IPS-18a (cell line): ENCODE results near the gene SAA4.
"Not testable (repeated sequence)": the region's sequence is repeated elsewhere in the genome, so short reads cannot be mapped to it uniquely, and the experiment has no call there.

ENCODE experiments used
- H3K27ac ChIP-seq: one replicate; pipeline ENCODE4 v1.5.1; 2013; ENCODE audit warnings: low read length
- H3K27me3 ChIP-seq: one replicate; pipeline ENCODE4 v1.6.1; 2013; ENCODE audit warnings: mild to moderate bottlenecking, low read length; ENCODE audit not compliant: control insufficient read depth, insufficient read depth
- H3K36me3 ChIP-seq: one replicate; pipeline ENCODE4 v1.6.1; 2013; ENCODE audit warnings: low read depth, low read length; ENCODE audit not compliant: control insufficient read depth
- H3K4me1 ChIP-seq: one replicate; pipeline ENCODE4 v1.6.1; 2013; ENCODE audit warnings: low read depth, low read length; ENCODE audit not compliant: control insufficient read depth
- H3K4me3 ChIP-seq: one replicate; pipeline ENCODE4 v1.5.1; 2013; ENCODE audit warnings: low read length
- H3K9ac ChIP-seq: one replicate; pipeline ENCODE4 v1.6.1; 2013; ENCODE audit warnings: mild to moderate bottlenecking, low read length, moderate library complexity
- H3K9me3 ChIP-seq: one replicate; pipeline ENCODE4 v1.6.1; 2013; ENCODE audit warnings: low read depth, low read length; ENCODE audit not compliant: control insufficient read depth

SAA4 gene, protein sequence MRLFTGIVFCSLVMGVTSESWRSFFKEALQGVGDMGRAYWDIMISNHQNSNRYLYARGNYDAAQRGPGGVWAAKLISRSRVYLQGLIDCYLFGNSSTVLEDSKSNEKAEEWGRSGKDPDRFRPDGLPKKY

GRCh38 chr11:18236664-18237356 is at the start of gene SAA4:
TSS of gene SAA4 (minus strand) at chr11:18236802. CDS start at chr11:18235926, 876 bp downstream.
- Histone ChIP-seq H3K27me3 (no peaks in the 10 kb centered on the region), H3K4me3 (no peak within 1 kb of the TSS), H3K9ac (no peak within 1 kb of the TSS), H3K36me3 (no peaks in the 10 kb centered on the region), H3K27ac (no peak within 1 kb of the TSS), H3K4me1 (no peaks in the 10 kb centered on the region), H3K9me3 (peaks cover 2% of the 10 kb centered on the region)

- no peak overlapping the region for H3K27ac ChIP-seq
- H3K27me3 ChIP-seq: no peaks in the 10 kb centered on the region
- peaks cover 62% of the 10 kb centered on the region for H3K36me3 ChIP-seq
- no peaks in the 10 kb centered on the region for H3K9me3 ChIP-seq
- no peak overlapping the region for H3K9ac ChIP-seq
- H3K4me3 ChIP-seq: no peak overlapping the region
- H3K4me1 ChIP-seq: no peaks in the 10 kb centered on the region
These were observed 49.2 kb upstream of the SAA4 start for GRCh38 chr11:18285841-18286240.

- peaks cover 52% of the 10 kb centered on the region for H3K36me3 ChIP-seq
- no peaks in the 10 kb centered on the region for H3K4me1 ChIP-seq
- no peaks in the 10 kb centered on the region for H3K27me3 ChIP-seq
- H3K9me3 ChIP-seq: no peaks in the 10 kb centered on the region
- no peak overlapping the region for H3K27ac ChIP-seq
- no peak overlapping the region for H3K4me3 ChIP-seq
- H3K9ac ChIP-seq: no peak overlapping the region
These were observed 46.0 kb upstream of the SAA4 start for GRCh38 chr11:18282626-18283025.

- no peak overlapping the region for H3K4me3 ChIP-seq
- no peaks in the 10 kb centered on the region for H3K9me3 ChIP-seq
- no peak overlapping the region for H3K9ac ChIP-seq
- H3K36me3 ChIP-seq: peaks cover 33% of the 10 kb centered on the region
- H3K27me3 ChIP-seq: no peaks in the 10 kb centered on the region
- H3K4me1 ChIP-seq: no peaks in the 10 kb centered on the region
- no peak overlapping the region for H3K27ac ChIP-seq
These were observed 43.9 kb upstream of the SAA4 start for GRCh38 chr11:18280438-18281045.

GRCh38 chr11:18277565-18278271 is 41.1 kb upstream of the SAA4 start:
- Histone ChIP-seq H3K27ac (no peak overlapping the region), H3K4me3 (no peak overlapping the region), H3K9me3 (no peaks in the 10 kb centered on the region), H3K9ac (no peak overlapping the region), H3K36me3 (peaks cover 17% of the 10 kb centered on the region), H3K27me3 (no peaks in the 10 kb centered on the region), H3K4me1 (no peaks in the 10 kb centered on the region)

GRCh38 chr11:18271206-18271605 is 34.6 kb upstream of the SAA4 start:
- H3K9ac ChIP-seq: no peak overlapping the region
- H3K27ac ChIP-seq: no peak overlapping the region
- no peak overlapping the region for H3K4me3 ChIP-seq
- H3K27me3 ChIP-seq: no peaks in the 10 kb centered on the region
- no peaks in the 10 kb centered on the region for H3K9me3 ChIP-seq
- H3K36me3 ChIP-seq: no peaks in the 10 kb centered on the region
- no peaks in the 10 kb centered on the region for H3K4me1 ChIP-seq

GRCh38 chr11:18270102-18270501 is 33.5 kb upstream of the SAA4 start:
- Histone ChIP-seq H3K36me3 (no peaks in the 10 kb centered on the region), H3K27me3 (no peaks in the 10 kb centered on the region), H3K9me3 (no peaks in the 10 kb centered on the region), H3K9ac (no peak overlapping the region), H3K4me1 (no peaks in the 10 kb centered on the region), H3K27ac (no peak overlapping the region), H3K4me3 (no peak overlapping the region)

- H3K9me3 ChIP-seq, H3K27ac ChIP-seq, H3K4me3 ChIP-seq, H3K36me3 ChIP-seq, H3K27me3 ChIP-seq, H3K9ac ChIP-seq, H3K4me1 ChIP-seq: not testable (repeated sequence)
These were observed 32.6 kb upstream of the SAA4 start for GRCh38 chr11:18269252-18269651.

DNA sequence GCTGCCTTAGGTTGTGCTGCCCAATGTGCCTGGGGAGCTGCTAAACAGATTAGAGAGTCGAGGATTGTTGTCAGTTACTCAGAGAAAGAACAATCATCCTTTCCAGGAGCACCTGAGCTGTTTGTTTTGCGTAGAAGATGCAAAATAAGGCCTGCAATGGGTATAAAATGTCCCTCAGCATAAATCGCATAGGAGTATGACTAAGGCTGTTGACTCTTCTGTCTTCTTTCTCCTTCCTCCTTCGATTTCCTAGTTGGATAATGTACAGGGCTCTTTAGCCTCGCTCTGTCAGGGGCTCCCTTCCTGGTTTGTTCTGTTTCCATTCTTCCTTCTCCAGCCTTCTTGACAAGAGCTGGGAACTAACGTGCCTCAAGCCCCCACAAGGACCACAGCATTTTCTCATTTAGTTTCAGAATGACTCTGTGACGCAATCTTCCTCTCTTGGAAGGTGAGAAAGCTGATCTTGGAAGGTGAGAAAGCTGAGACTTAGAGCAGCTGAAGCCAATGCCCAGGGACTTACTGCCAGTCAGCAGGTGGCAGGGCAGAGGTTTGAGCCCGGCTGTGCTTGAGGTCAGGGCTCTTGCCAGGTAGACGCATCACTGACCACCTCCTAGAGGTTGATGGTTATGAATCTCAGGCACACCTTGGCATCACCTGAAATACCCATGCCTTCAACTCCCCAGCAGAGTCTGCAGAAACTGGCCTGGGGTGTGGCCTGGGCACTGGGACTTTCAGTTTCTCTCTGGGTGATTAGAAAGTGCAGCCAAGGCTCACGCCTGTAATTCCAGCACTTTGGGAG is 30.9 kb upstream of the SAA4 start:
- H3K27ac ChIP-seq, H3K9me3 ChIP-seq, H3K9ac ChIP-seq, H3K36me3 ChIP-seq, H3K4me1 ChIP-seq, H3K4me3 ChIP-seq, H3K27me3 ChIP-seq: not testable (repeated sequence)

GRCh38 chr11:18265949-18266348 is 29.3 kb upstream of the SAA4 start, which contains the start of gene SAA1:
TSS of gene SAA1 (plus strand) at chr11:18266264. CDS start at chr11:18266888, 624 bp downstream.
- Histone ChIP-seq H3K36me3 (no peaks in the 10 kb centered on the region), H3K27ac (no peak within 1 kb of the TSS), H3K9ac (no peak within 1 kb of the TSS), H3K9me3 (no peaks in the 10 kb centered on the region), H3K27me3 (no peaks in the 10 kb centered on the region), H3K4me1 (no peaks in the 10 kb centered on the region), H3K4me3 (no peak within 1 kb of the TSS)
